Effector memory CD4-positive, alpha-beta T cell (primary cell): ENCODE results near the gene HHATL.

Source experiments
- DNase-seq, 3 donors: peaks; one replicate each; pipeline ENCODE4 v3.0.0-alpha.2; 2020
- H3K27ac ChIP-seq: 2 replicates; pipeline ENCODE4 v1.7.0; 2013; ENCODE audit warnings: mild to moderate bottlenecking, low read length, moderate library complexity; ENCODE audit not compliant: insufficient read depth, poor library complexity, severe bottlenecking
- H3K27me3 ChIP-seq: replicated peaks from 2 replicates; pipeline ENCODE4 v1.7.0; 2013; ENCODE audit warnings: mild to moderate bottlenecking, low read length; ENCODE audit not compliant: insufficient read depth, control insufficient read depth, poor library complexity, severe bottlenecking
- H3K36me3 ChIP-seq: 2 replicates; pipeline ENCODE4 v1.7.0; 2013; ENCODE audit warnings: mild to moderate bottlenecking, low read length, moderate library complexity; ENCODE audit not compliant: control insufficient read depth, insufficient read depth
- H3K4me1 ChIP-seq: 2 replicates; pipeline ENCODE4 v1.7.0; 2013; ENCODE audit warnings: low read length, mild to moderate bottlenecking; ENCODE audit not compliant: control insufficient read depth, insufficient read depth, poor library complexity, severe bottlenecking
- H3K4me3 ChIP-seq: 2 replicates; pipeline ENCODE4 v1.7.0; 2013; ENCODE audit warnings: low read length, low read depth, mild to moderate bottlenecking; ENCODE audit not compliant: insufficient read depth, poor library complexity, severe bottlenecking
- H3K9me3 ChIP-seq: 2 replicates; pipeline ENCODE4 v1.7.0; 2013; ENCODE audit warnings: mild to moderate bottlenecking, low read length, moderate library complexity; ENCODE audit not compliant: control insufficient read depth

The HHATL gene

GRCh38 chr3:42651248-42652091, 51.1 kb downstream of the HHATL start:
- Histone ChIP-seq H3K36me3 (peaks cover 23% of the 10 kb centered on the region), H3K4me3 (no peak overlapping the region), H3K27ac (no peak overlapping the region), H3K9me3 (no peaks in the 10 kb centered on the region), H3K4me1 (peaks cover 14% of the 10 kb centered on the region), H3K27me3 (no peaks in the 10 kb centered on the region)
- DNase-seq = no peak

- no peak overlapping the region for H3K4me3 ChIP-seq
- H3K27ac ChIP-seq = no peak overlapping the region
- no peak for DNase-seq
- H3K27me3 ChIP-seq = no peaks in the 10 kb centered on the region
- H3K4me1 ChIP-seq = peaks cover 13% of the 10 kb centered on the region
- H3K9me3 ChIP-seq = no peaks in the 10 kb centered on the region
- peaks cover 40% of the 10 kb centered on the region for H3K36me3 ChIP-seq
Observed at GRCh38 chr3:42649783-42650182, 52.8 kb downstream of the HHATL start.

- Histone ChIP-seq H3K27me3 (no peaks in the 10 kb centered on the region), H3K36me3 (peaks cover 46% of the 10 kb centered on the region), H3K9me3 (no peaks in the 10 kb centered on the region), H3K4me3 (no peak overlapping the region), H3K27ac (no peak overlapping the region), H3K4me1 (peaks cover 9% of the 10 kb centered on the region)
- DNase-seq = no peak
Observed at GRCh38 chr3:42649006-42649405, 53.6 kb downstream of the HHATL start.

GRCh38 chr3:42647821-42648459, 54.7 kb downstream of the HHATL start:
- Histone ChIP-seq H3K27ac (no peak overlapping the region), H3K9me3 (no peaks in the 10 kb centered on the region), H3K36me3 (peaks cover 56% of the 10 kb centered on the region), H3K4me3 (no peak overlapping the region), H3K27me3 (no peaks in the 10 kb centered on the region), H3K4me1 (no peaks in the 10 kb centered on the region)
- no peak for DNase-seq
